Neural cell (in vitro differentiated cells): ENCODE measurements around the gene CLBA1. TPM values are rescaled to one million over a fixed set of nuclear protein-coding genes. Genes with fewer than 3 reads are reported as not detected.

Experiments used
- H2AFZ ChIP-seq: fragments of 200-600, 300-800 bp; sonication (generic), shearing (Covaris generic); 2 replicates; pipeline ENCODE4 v1.6.0; 2014; ENCODE audit warnings: low read depth, mild to moderate bottlenecking, antibody characterized with exemption, low read length, moderate library complexity
- H3F3A ChIP-seq: fragments of 200-600 bp; shearing (Covaris generic); 2 replicates; pipeline ENCODE4 v1.6.1; 2016; ENCODE audit warnings: mild to moderate bottlenecking, moderate library complexity, mixed read lengths, antibody characterized with exemption, low read length; ENCODE audit not compliant: insufficient read depth, poor library complexity, severe bottlenecking
- H3K27ac ChIP-seq: fragments of 200-600, 300-800 bp; sonication (generic), shearing (Covaris generic); 2 replicates; pipeline ENCODE4 v1.5.1; 2014; ENCODE audit warnings: mild to moderate bottlenecking, low read length, moderate library complexity
- H3K27me3 ChIP-seq: fragments of 300-800, 200-600 bp; sonication (generic), shearing (Covaris generic); 2 replicates; pipeline ENCODE4 v1.6.0; 2014; ENCODE audit warnings: mild to moderate bottlenecking, low read depth, low read length, moderate library complexity; ENCODE audit not compliant: insufficient read depth
- H3K36me3 ChIP-seq: fragments of 300-800, 200-600 bp; sonication (generic), shearing (Covaris generic); 2 replicates; pipeline ENCODE4 v1.5.1; 2014; ENCODE audit warnings: mild to moderate bottlenecking, antibody characterized with exemption, low read length, moderate library complexity; ENCODE audit not compliant: insufficient read depth
- H3K4me2 ChIP-seq: fragments of 300-800, 200-600 bp; sonication (generic), shearing (Covaris generic); 2 replicates; pipeline ENCODE4 v1.6.0; 2014; ENCODE audit warnings: mild to moderate bottlenecking, low read length
- H3K4me3 ChIP-seq: fragments of 300-800, 200-600 bp; sonication (generic), shearing (Covaris generic); 2 replicates; pipeline ENCODE4 v1.5.1; 2014; ENCODE audit warnings: mild to moderate bottlenecking, low read length, moderate library complexity
- H3K79me2 ChIP-seq: fragments of 200-600 bp; shearing (Covaris generic); replicated peaks from 2 replicates; pipeline ENCODE4 v1.6.0; 2014; ENCODE audit warnings: mild to moderate bottlenecking, low read length, moderate library complexity; ENCODE audit not compliant: insufficient read depth
- H3K9ac ChIP-seq: fragments of 300-800, 200-600 bp; sonication (generic), shearing (Covaris generic); 2 replicates; pipeline ENCODE4 v1.6.1; 2016; ENCODE audit warnings: mild to moderate bottlenecking, low read length, mixed read lengths
- H3K9me2 ChIP-seq: fragments of 200-600 bp; shearing (Covaris generic); 2 replicates; pipeline ENCODE4 v1.6.1; 2016; ENCODE audit warnings: mild to moderate bottlenecking, low read length, mixed read lengths; ENCODE audit not compliant: insufficient read depth
- H3K9me3 ChIP-seq: fragments of 200-600, 300-800 bp; sonication (generic), shearing (Covaris generic); 2 replicates; pipeline ENCODE4 v1.6.1; 2016; ENCODE audit warnings: mild to moderate bottlenecking, mixed run types, low read length, moderate library complexity, mixed read lengths
- H4K20me1 ChIP-seq: fragments of 200-600 bp; shearing (Covaris generic); 2 replicates; pipeline ENCODE4 v1.6.1; 2016; ENCODE audit warnings: mild to moderate bottlenecking, mixed run types; ENCODE audit not compliant: insufficient read depth
- EP300 ChIP-seq: fragments of 450-650 bp; conservative IDR thresholded peaks from 2 replicates; pipeline ENCODE4 v1.6.1; 2014; ENCODE audit warnings: antibody characterized with exemption, mild to moderate bottlenecking, moderate library complexity; ENCODE audit not compliant: poor library complexity, severe bottlenecking
- EZH2 ChIP-seq: fragments of 200-600, 300-800 bp; shearing (Covaris generic), sonication (generic); IDR thresholded peaks from 2 replicates; pipeline ENCODE4 v1.6.1; 2014; ENCODE audit warnings: antibody characterized with exemption, low read length, borderline replicate concordance, mild to moderate bottlenecking; ENCODE audit not compliant: insufficient read depth, poor library complexity, severe bottlenecking
- MXI1 ChIP-seq: fragments of 450-650 bp; conservative IDR thresholded peaks from 2 replicates; pipeline ENCODE4 v1.6.1; 2014; ENCODE audit warnings: antibody characterized with exemption, mild to moderate bottlenecking; ENCODE audit not compliant: poor library complexity, severe bottlenecking
- POLR2AphosphoS5 ChIP-seq: IDR thresholded peaks from 2 replicates; pipeline ENCODE4 v1.6.1; 2012
- RAD21 ChIP-seq: fragments of 450-650 bp; conservative IDR thresholded peaks from 2 replicates; pipeline ENCODE4 v1.6.1; 2014; ENCODE audit warnings: antibody characterized with exemption, mild to moderate bottlenecking, moderate library complexity
- REST ChIP-seq: IDR thresholded peaks from 2 replicates; pipeline ENCODE4 v1.6.1; 2012; ENCODE audit warnings: borderline replicate concordance
- SMC3 ChIP-seq: fragments of 450-650 bp; conservative IDR thresholded peaks from 2 replicates; pipeline ENCODE4 v1.6.1; 2014; ENCODE audit warnings: antibody characterized with exemption, mild to moderate bottlenecking, moderate library complexity; ENCODE audit not compliant: poor library complexity
- TAF1 ChIP-seq: IDR thresholded peaks from 2 replicates; pipeline ENCODE4 v1.6.1; 2012; ENCODE audit warnings: low read depth
- polyA plus RNA-seq: library from polyadenylated mRNA; depleted of rRNA; stranded (reverse); fragments of >200 nt; gene quantifications from 2 replicates; pipeline ENCODE4 v1.2.3, GENCODE V29; 2014
- TF ChIP-seq, protein P1 (sequence below): fragments of 450-650 bp; IDR thresholded peaks from 2 replicates; pipeline ENCODE4 v1.5.1; 2014; ENCODE audit warnings: antibody characterized with exemption, mild to moderate bottlenecking, moderate library complexity; ENCODE audit not compliant: poor library complexity, severe bottlenecking

The CLBA1 gene
- polyA plus RNA-seq, 1 donor from 2014 or later = 27.8 TPM

DNA sequence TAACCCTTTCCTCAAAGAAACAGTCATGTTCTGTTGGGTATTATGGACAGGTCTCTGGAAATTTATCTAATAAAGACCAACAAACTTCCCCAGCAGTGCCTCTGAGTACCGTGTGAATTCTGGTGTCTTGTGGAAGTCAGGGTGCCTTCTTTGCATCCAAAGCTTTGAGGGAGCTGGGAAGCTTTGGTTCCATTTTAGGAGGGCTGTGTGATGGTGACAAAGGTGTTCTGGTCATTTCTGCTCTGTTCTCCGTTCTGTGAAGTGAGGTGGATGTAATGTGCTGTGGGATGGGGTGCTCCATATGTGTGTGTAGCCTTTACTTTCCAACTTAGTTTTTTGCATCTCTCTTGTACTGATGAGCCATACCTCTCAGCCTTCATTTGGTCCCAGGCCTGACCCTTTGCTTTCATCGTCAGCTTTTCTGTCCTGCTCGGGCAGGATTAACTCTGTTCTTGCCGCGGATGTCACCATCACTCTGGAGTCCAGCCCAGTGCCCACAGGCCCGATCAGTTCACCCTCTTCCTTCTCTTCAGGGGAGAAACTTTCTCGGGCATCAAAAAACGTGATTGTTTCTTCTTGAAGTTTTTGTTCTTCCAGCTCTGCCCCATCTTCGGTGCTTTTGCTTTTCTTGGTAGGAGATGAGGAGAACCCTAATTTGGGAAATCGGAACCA is 47.8 kb upstream of the CLBA1 start:
- Histone ChIP-seq H3K9me3 (no peaks in the 10 kb centered on the region), H3F3A (no peaks in the 10 kb centered on the region), H3K4me2 (no peak overlapping the region), H3K4me3 (no peak overlapping the region), H3K36me3 (no peaks in the 10 kb centered on the region), H3K79me2 (no peaks in the 10 kb centered on the region), H4K20me1 (no peaks in the 10 kb centered on the region), H3K9ac (no peak overlapping the region), H2AFZ (no peak overlapping the region), H3K9me2 (no peaks in the 10 kb centered on the region), H3K27ac (no peak overlapping the region), H3K27me3 (peaks cover 17% of the 10 kb centered on the region)
- TF ChIP-seq REST = no peak
- TF ChIP-seq SMC3 = no peak
- TF ChIP-seq EZH2 = no peak
- TF ChIP-seq, protein P1, sequence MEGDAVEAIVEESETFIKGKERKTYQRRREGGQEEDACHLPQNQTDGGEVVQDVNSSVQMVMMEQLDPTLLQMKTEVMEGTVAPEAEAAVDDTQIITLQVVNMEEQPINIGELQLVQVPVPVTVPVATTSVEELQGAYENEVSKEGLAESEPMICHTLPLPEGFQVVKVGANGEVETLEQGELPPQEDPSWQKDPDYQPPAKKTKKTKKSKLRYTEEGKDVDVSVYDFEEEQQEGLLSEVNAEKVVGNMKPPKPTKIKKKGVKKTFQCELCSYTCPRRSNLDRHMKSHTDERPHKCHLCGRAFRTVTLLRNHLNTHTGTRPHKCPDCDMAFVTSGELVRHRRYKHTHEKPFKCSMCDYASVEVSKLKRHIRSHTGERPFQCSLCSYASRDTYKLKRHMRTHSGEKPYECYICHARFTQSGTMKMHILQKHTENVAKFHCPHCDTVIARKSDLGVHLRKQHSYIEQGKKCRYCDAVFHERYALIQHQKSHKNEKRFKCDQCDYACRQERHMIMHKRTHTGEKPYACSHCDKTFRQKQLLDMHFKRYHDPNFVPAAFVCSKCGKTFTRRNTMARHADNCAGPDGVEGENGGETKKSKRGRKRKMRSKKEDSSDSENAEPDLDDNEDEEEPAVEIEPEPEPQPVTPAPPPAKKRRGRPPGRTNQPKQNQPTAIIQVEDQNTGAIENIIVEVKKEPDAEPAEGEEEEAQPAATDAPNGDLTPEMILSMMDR = no peak
- TF ChIP-seq RAD21 = no peak
- no peak for TF ChIP-seq TAF1
- no peak for TF ChIP-seq POLR2AphosphoS5
- TF ChIP-seq MXI1 = no peak
- no peak for TF ChIP-seq EP300

- H3K9me3 ChIP-seq = no peaks in the 10 kb centered on the region
- H3F3A ChIP-seq = no peaks in the 10 kb centered on the region
- TF ChIP-seq TAF1 (no peak), EP300 (no peak), EZH2 (no peak), REST (no peak), RAD21 (no peak), POLR2AphosphoS5 (no peak), MXI1 (no peak), SMC3 (no peak)
- TF ChIP-seq, protein P1 = no peak
- H3K79me2 ChIP-seq = no peaks in the 10 kb centered on the region
- no peaks in the 10 kb centered on the region for H3K9me2 ChIP-seq
- peaks cover 12% of the 10 kb centered on the region for H3K27me3 ChIP-seq
- H4K20me1 ChIP-seq = no peaks in the 10 kb centered on the region
- no peak overlapping the region for H2AFZ ChIP-seq
- no peaks in the 10 kb centered on the region for H3K36me3 ChIP-seq
- no peak overlapping the region for H3K27ac ChIP-seq
- no peak overlapping the region for H3K9ac ChIP-seq
- no peak overlapping the region for H3K4me3 ChIP-seq
- no peak overlapping the region for H3K4me2 ChIP-seq
These were observed 47.2 kb upstream of the CLBA1 start for GRCh38 chr14:104938436-104938835.
